ENCODE data around the gene ASCL5.

The ASCL5 gene

GRCh38 chr1:201153474-201154388 is 26.7 kb upstream of the ASCL5 start:
- no peak for DNase-seq

GRCh38 chr1:201149400-201149799 is 22.4 kb upstream of the ASCL5 start:
- peak; percentile 37 for DNase-seq

GRCh38 chr1:201147396-201148015 is 20.5 kb upstream of the ASCL5 start:
- DNase-seq: no peak

- no peak for DNase-seq
These were observed 19.8 kb upstream of the ASCL5 start for GRCh38 chr1:201146626-201147390.

- DNase-seq: no peak
These were observed 18.8 kb upstream of the ASCL5 start for GRCh38 chr1:201145816-201146215.

GRCh38 chr1:201145132-201145531 is 18.1 kb upstream of the ASCL5 start:
- DNase-seq: no peak

- DNase-seq: no peak
These were observed 17.7 kb upstream of the ASCL5 start for GRCh38 chr1:201144701-201145100.

GRCh38 chr1:201143726-201144635 is 17.0 kb upstream of the ASCL5 start:
- no peak for DNase-seq

GRCh38 chr1:201142849-201143725 is 16.1 kb upstream of the ASCL5 start:
- DNase-seq: no peak

- DNase-seq: no peak
These were observed 15.2 kb upstream of the ASCL5 start for GRCh38 chr1:201142011-201142848.

- DNase-seq: no peak
These were observed 14.4 kb upstream of the ASCL5 start for GRCh38 chr1:201141418-201141817.

GRCh38 chr1:201140941-201141260 is 13.9 kb upstream of the ASCL5 start:
- DNase-seq: no peak

GRCh38 chr1:201140235-201140940 is 13.4 kb upstream of the ASCL5 start:
- no peak for DNase-seq

- no peak for DNase-seq
These were observed 12.8 kb upstream of the ASCL5 start for GRCh38 chr1:201139756-201140155.

- no peak for DNase-seq
These were observed 12.3 kb upstream of the ASCL5 start for GRCh38 chr1:201139306-201139705.

GRCh38 chr1:201138311-201138840 is 11.4 kb upstream of the ASCL5 start:
- no peak for DNase-seq

- DNase-seq: no peak
These were observed 10.8 kb upstream of the ASCL5 start for GRCh38 chr1:201137579-201138310.

- DNase-seq: no peak
These were observed 10.0 kb upstream of the ASCL5 start for GRCh38 chr1:201137024-201137392.
